IPS DF 19.7 (cell line): ENCODE data around the gene ZNF207.
A peak's percentile ranks its signal among the peaks of the same experiment; 100 is the strongest.
"Not testable (repeated sequence)": the region's sequence is repeated elsewhere in the genome, so short reads cannot be mapped to it uniquely, and the experiment has no call there.

Experiments
- DNase-seq: peaks from one replicate; pipeline ENCODE4 v3.0.0-alpha.2; 2013; ENCODE audit warnings: low read depth, low spot score

The ZNF207 gene

DNA sequence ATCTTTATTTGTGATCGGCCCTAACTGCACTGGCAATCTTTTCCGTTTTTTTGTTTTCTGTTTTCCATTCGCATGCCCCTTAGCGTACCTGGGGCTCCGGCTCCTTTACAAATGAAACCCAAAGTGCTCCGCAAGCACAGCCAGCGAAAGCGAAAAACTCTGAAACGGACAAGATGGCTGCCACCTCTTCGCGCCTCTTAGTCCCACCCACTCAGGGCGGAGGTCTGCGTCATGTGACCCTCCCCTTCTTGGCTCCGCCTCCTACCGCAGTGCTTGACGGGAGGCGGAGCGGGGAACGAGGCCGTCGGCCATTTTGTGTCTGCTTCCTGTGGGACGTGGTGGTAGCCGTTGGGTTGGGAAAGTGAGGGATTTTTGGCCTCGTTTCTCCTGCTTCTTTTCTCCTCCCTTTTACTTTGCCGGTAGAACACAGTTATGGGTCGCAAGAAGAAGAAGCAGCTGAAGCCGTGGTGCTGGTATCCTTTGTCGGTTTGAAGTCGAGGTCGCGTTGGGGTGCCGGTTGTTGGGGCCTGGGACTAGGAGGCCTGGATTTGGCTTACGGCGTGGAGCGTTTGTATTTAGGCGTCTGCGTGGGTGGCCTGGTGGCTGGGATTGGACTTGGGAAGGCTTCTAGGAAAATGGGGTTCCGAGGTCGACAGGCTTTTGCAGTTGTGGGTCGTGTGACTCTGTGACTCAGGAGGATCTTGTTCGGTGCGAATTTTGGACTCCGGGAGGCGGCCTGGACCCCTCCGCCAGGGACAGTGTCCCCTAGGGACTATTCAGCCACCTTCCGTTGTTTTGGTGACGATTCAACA, at the start of gene ZNF207:
ZNF207 (plus strand) TSS at position 304 of the 812 bp plus-strand sequence; CDS start at position 433, 129 bp downstream.
- peak; percentile 79 for DNase-seq

GRCh38 chr17:32302037-32302436, 47.9 kb upstream of the ZNF207 start:
- DNase-seq = no peak

DNA sequence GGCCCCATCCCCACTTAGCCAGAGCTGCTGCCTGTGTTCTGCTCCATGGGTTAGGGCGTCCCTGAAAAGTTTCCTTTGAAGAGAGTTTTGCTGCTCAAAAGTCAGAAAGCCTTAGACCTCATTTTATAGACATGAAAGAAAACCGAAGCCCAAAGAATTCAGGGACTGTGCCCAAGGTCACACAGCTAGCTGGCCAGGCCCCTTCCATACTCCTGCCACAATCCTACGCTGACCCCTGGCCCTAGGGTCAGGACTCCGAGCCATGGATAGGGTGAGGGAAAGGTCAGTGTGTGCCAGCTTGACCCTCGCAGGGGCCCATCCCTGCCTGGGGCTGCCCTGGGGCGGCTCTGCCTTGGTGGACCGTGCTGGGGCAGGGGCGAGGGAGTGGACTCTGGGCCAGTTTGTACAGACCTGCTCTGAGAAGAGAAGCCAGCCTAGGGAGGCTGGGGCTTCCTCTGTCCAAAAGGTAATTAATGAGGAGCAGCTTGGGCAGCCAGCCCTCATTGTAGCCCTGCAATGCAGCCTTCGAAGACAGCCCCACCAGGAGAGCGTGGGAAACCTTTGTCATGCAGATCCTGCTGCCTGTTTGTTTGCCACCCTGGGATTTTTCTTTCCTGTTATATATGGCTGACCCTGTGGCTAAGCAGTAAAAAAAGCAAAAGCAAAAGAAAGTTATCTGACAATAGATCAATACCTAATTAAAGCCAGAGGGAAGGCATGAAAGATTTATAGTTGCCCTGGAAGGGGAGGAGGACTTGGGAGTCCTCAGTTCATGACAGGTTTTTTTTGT, 46.9 kb upstream of the ZNF207 start:
- peak; percentile 84 for DNase-seq

- no peak for DNase-seq
These were observed 46.1 kb upstream of the ZNF207 start for GRCh38 chr17:32303781-32304288.

DNA sequence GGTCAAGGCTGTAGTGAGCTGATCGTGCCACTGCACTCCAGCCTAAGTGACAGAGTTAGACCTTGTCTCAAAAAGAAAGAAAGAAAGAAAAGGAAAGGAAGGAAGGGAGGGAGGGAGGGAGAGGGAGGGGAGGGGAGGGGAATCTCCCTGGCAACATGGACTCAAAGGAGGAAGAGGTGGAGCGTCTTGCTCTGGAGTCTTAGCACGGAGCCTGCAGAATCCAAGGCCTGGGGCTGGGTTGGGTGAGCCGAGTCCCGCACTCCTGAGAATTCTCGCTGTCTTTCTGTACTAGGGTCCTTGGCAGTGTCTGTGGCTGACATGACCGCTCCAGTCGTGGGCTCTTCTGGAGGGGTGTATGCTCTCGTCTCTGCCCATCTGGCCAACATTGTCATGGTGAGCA, 44.9 kb upstream of the ZNF207 start:
- no peak for DNase-seq

DNA sequence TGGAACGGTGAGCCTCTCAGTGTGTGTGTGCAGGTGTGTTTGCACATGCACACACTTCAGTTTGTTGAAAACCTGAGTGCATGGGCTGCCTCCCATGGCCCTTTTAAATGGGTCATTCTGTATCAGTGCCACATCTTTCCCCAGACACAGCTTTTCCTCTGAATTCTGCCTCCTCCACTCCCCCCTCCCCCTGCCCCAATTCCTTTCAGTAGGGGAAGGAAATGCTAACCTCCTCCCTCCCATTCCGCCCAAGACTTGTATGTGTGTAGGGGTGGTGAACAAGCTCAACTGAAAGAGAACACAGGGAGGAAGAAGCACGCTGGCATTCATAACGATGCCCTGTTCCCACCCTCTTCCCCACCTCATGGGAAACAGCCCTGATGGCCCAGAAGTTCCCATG, 42.3 kb upstream of the ZNF207 start:
- DNase-seq = no peak

DNA sequence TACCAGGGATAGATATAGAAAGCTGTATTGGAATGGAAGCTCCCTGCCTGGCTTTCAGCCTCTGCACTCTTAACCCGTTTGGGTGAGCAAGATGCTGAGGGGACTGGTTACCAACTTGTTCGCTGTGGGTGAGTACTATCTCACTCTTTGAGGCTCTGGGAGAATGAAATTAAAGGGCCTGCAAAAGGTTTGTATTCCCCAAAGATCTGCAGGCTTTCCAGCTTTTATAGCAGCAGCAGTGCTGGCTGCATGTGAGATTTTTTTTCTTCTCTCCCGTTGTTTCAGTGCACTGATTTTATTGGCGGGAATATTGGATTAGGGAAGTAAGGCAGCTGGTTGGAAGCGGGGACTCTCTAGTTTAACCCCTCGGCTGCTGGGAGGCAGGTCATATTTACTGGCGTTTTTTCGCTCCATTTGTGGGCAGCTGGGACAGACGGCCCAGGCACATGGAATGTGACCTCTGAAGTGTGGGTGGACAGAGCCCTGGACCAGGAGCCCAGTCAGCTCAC, 38.9 kb upstream of the ZNF207 start:
- DNase-seq = no peak

DNA sequence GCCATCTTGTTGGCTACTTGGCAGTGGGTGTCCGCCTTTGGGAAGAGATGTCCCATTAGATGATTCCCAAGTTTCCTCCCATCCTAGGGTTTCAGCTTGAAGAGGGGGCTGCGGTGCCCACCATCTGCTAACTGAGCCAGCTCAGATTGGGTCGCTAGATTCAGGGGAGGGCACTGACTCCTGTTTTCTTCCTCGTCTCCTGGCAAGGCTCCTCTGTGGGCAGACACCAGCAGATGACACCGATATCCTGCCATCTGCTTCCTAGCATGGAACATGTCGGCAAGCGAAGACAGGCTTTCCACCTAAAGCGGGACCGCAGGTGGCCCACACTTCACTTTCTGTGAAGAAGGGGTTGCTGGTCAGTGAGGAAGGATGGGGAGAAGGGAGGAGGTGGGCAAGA, 35.3 kb upstream of the ZNF207 start:
- DNase-seq = no peak

DNA sequence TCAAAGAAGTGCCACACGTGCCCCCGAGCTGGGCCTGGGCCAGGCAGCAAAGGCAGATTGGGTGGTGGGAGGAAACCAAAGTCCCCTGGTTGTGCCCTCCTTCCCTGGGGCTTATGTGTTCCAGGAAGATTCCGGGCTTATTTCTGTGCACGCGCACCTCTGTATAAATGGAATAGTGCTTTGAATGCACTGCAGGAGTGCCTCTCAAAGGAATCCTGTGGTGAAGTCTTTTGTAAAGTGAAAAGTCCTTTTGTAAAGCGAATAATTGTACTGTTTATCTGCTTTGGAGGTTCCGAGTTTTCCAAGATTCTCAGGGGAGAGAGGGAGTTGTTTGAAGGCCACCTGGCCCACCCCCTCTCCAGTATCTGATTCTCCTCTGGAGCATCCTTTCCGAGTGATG, 34.8 kb upstream of the ZNF207 start:
- DNase-seq = no peak

DNA sequence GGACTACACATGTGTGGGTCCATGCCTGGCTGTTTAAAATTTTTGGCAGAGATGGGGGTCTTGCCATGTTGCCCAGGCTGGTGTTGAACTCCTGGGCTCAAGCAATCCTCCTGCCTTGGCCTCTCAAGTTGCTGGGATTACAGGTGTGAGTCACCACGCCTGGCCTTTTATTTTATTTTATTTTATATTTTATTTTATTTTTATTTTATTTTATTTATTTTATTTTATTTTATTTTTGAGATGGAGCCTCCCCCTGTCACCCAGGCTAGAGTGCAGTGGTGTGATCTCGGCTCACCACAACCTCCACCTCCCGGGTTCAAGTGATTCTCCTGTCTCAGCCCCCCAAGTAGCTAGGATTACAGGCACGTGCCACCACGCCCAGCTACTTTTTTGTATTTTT, 33.3 kb upstream of the ZNF207 start:
- not testable (repeated sequence) for DNase-seq

- DNase-seq = no peak
These were observed 32.6 kb upstream of the ZNF207 start for GRCh38 chr17:32317353-32317752.

- DNase-seq = no peak
These were observed 31.9 kb upstream of the ZNF207 start for GRCh38 chr17:32318071-32318470.

GRCh38 chr17:32319548-32319905, 30.4 kb upstream of the ZNF207 start:
- no peak for DNase-seq

DNA sequence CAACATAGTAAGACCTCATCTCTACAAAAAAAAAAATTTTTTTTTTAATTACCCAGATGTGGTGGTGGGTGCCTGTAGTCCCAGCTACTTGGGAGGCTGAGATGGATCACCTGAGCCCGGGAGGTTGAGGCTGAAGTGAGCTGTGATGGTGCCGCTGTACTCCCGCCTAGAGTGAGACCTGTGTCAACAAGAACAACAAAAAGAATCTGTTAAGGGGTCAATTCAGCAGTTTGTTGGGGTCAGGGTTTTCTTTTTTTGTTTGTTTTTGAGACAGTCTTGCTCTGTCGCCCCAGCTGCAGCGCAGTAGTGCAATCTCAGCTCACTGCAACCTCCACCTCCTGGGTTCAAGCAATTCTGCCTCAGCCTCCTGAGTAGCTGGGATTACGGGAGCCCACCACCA, 29.9 kb upstream of the ZNF207 start:
- not testable (repeated sequence) for DNase-seq

DNA sequence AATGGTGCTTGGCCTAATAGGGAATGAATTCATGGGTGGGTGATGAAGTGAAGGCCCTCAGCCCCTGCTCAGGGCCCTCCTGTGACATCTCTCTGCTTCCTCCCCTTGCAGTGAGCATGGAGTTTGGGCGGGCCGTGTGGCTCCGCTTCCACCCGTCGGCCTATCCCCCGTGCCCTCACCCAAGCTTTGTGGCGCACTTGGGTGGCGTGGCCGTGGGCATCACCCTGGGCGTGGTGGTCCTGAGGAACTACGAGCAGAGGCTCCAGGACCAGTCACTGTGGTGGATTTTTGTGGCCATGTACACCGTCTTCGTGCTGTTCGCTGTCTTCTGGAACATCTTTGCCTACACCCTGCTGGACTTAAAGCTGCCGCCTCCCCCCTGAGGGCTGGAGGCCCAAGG, 29.1 kb upstream of the ZNF207 start:
- no peak for DNase-seq

DNA sequence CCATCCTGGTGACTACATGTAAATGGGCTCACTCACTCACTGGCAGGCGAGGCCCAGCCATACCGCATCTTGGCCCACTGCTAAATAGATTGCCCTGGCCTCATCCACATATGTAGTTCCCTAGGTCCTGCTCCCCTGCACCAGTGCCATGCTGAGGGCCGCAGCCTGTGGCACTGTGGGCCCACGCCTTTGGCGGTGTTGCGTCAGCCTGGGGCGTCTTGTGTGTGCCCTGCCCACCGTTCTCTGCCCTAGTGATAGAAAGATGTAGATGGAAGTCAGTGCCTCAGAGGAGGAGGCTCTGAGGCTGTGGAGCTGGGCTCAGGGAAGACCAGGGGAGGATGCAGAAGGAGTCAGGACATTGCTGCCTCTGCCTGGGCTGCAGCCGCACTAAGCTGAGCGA, 26.9 kb upstream of the ZNF207 start:
- no peak for DNase-seq

DNA sequence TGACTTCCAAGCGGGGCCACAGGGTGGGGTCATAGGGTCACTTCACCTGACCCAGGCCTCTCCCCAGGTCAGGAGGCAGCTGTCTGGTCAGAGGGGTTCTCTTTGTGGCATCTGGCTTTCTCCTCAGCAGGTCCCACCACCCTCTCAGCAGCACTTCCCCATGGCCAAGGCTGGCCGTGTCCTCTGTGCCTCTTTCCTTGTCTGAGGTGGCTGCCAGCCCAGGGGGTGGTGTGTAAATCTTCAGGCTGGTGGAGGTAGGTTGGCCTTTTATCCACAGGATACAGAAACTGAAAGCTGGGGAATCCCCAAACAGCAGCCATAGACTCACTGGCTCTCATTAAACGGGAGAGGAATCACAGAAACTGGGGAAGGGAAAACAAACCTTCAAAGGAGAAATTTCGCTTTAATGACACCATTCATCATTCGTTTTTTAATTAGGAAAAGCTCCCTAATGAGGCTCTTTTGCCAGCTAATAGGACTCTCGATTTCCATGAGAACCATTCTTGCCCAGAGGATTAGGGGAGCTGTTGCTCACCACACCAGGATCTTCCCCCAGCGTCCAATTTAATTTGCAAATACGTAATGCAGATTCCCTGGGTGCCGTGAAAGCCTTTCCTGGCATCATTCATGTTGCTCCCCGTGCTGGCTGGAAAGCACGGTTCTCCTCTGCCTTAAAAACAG, 26.0 kb upstream of the ZNF207 start:
- no peak for DNase-seq

GRCh38 chr17:32327911-32328310, 22.0 kb upstream of the ZNF207 start:
- DNase-seq = no peak

GRCh38 chr17:32330147-32330546, 19.8 kb upstream of the ZNF207 start:
- DNase-seq = no peak

DNA sequence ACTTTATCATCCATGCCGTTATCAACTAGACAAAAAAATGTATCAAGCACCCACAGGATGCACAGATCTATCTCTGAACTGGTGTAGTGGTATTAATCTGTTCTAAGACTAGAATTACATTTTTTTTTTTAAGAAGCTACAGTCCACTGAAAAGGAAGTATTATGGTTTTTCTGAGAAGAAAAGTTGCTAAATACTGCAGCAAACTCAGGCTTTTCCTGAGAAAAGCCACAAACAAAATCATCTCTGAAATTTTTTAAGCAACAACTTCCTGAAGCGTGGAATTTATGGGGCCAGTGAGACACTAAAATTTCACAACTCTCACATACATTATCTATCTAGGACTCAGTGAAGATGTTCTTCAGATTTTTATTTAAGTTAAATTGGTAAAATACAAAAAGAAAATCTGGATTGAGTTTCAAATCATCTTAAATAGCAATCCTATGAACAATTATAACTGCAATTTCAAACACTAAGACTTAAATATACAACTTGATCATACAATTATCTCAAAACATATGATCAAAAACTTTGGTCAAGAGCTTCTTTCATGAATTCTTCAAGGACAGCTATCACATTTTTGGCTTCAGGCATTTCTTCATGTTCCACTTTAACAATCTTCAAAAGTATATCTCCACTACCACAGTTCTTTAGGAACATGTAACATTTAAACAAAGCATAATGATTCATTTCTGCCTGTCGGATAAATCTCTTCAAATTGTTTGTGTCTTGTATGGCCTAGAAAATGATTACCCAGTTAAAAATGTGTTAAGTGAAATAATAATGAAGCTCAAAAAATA, 18.5 kb upstream of the ZNF207 start:
- no peak for DNase-seq

DNA sequence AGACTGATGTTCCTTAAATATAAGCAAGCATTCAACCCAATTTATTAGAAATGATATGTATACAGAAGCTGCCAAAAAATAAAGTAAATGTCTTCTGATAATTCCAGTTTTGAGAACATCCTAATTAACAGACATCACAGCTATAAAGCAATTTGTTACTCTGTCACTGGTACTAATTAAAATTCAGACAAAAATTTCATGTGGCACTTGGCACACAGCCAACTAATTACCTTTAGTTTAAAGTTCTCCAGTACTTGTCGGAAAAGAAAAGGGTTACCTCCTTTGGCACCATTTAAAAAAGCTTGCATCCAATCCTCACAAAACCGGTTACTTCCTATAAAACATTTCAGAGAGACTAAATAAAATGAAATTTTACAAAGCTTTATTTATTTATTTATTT, 16.8 kb upstream of the ZNF207 start:
- DNase-seq = no peak
